Esophagus (tissue), 2 donors: Measurements from ENCODE around the gene SNX18. TPM values are rescaled to one million over a fixed set of nuclear protein-coding genes. Genes with fewer than 3 reads are reported as not detected.

Source experiments
- H3K27ac ChIP-seq, 2 donors: one replicate each; pipeline ENCODE4 v1.5.1; 2013; ENCODE audit warnings: low read depth in 2 of 2, mild to moderate bottlenecking in 2 of 2, inconsistent platforms in 1 of 2, low read length in 1 of 2, moderate library complexity in 1 of 2
- H3K27me3 ChIP-seq, 2 donors: one replicate each; pipeline ENCODE4 v1.6.1; 2013; ENCODE audit warnings: low read length in 2 of 2, control low read depth in 1 of 2, mild to moderate bottlenecking in 1 of 2; ENCODE audit not compliant: insufficient read depth in 2 of 2, control insufficient read depth in 1 of 2
- H3K36me3 ChIP-seq, 2 donors: one replicate each; pipeline ENCODE4 v1.6.1; 2013; ENCODE audit warnings: low read length in 1 of 2; ENCODE audit not compliant: control insufficient read depth in 2 of 2, insufficient read depth in 2 of 2
- H3K4me1 ChIP-seq, 2 donors: one replicate each; pipeline ENCODE4 v1.6.1; 2013; ENCODE audit warnings: low read length in 1 of 2; ENCODE audit not compliant: control insufficient read depth in 2 of 2, insufficient read depth in 2 of 2
- H3K4me3 ChIP-seq, 2 donors: one replicate each; pipeline ENCODE4 v1.5.1; 2013; ENCODE audit warnings: low read length in 2 of 2, mild to moderate bottlenecking in 2 of 2, low read depth in 1 of 2, moderate library complexity in 1 of 2
- H3K9me3 ChIP-seq, 2 donors: one replicate each; pipeline ENCODE4 v1.6.1; 2013; ENCODE audit warnings: mild to moderate bottlenecking in 2 of 2, low read depth in 1 of 2, low read length in 1 of 2, moderate library complexity in 1 of 2; ENCODE audit not compliant: control insufficient read depth in 2 of 2, insufficient read depth in 1 of 2
- WGBS, 2 donors: extraction: QIAGEN DNeasy Blood & Tissue Kit; methylation state at CpG; one replicate each; pipeline ENCODE4 v1.1.7; 2013; 5-methylcytosine and 5-hydroxymethylcytosine counted together
- polyA plus RNA-seq, 2 donors: library from polyadenylated mRNA; stranded (reverse); fragments of 200-250 nt; gene quantifications; one replicate each; pipeline ENCODE4 v1.2.3, GENCODE V29; 2013
- donor health status: healthy with polysubstance abuse.
- donor health status: Bipolar disorder and iron deficiency.

SNX18 gene
- polyA plus RNA-seq, 2 donors = 3.7 to 6.6 TPM

- WGBS, 2 donors = 73 to 95% methylated on average over 4 of the region's 4 CpGs
- Histone ChIP-seq H3K27ac (no peak overlapping the region), H3K9me3 (no peaks in the 10 kb centered on the region), H3K27me3 (no peaks in the 10 kb centered on the region), H3K4me1 (peaks cover 6 to 18% of the 10 kb centered on the region in 2 donors), H3K36me3 (peaks cover 0 to 3% of the 10 kb centered on the region in 2 donors), H3K4me3 (no peak overlapping the region)
Measured at GRCh38 chr5:54525261-54525660, 7.7 kb downstream of the SNX18 start.

DNA sequence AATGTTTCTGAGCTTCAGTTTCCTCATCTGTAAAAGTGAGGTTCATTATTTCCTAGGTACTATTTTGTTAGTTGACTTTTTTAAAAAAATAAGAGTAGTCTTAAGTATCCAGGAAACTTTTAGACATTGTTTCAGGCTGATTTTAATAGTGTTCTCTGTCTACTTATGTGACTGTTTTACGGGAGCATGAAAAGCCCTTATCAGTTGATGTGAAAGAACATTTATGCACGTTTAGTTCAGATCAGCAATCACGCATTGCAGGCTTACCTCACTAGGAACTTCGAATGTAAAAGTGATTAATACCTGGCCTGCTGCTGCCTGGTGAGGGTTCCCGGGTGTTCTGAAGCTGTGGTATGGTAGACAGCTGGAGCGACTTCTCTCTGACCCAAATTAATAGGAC lies 8.1 kb downstream of the SNX18 start:
- Histone ChIP-seq H3K4me3 (no peak overlapping the region), H3K27me3 (no peaks in the 10 kb centered on the region), H3K27ac (no peak overlapping the region), H3K36me3 (peaks cover 0 to 3% of the 10 kb centered on the region in 2 donors), H3K9me3 (no peaks in the 10 kb centered on the region), H3K4me1 (peaks cover 6 to 14% of the 10 kb centered on the region in 2 donors)
- WGBS, 2 donors = 68 to 89% methylated on average over 6 of the region's 6 CpGs

DNA sequence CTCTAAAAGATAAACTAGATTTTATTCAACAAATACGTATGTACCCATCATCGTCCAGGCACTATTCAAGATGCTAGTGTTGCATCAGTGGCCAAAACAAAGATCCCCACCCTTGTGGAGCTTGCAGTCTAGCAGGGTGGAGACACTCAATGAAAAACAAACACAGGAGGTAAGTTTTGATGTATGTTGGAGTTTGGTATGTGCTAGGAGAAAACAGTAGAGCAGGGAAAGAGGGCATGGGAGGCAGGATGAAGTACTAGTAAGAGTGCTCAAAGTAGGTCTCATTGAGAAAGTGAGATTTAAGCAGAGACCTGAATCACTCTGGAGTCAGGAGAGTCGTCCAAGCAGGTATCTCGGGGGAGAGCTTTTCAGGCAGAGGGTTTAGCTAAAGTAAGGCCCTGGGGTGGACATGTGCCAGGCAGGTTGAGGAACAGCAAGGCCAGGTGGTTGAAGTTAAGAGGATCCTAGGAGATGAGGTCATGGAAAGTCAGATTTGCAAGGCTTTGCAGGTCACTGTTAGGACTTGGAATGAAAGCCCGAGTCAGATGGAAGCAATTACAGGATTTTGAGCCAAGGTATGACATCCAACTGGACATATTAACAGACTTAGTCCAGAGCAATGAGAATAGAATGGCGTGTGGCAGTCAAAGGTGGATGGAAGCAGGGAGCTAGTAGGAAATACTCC lies 9.2 kb downstream of the SNX18 start:
- Histone ChIP-seq H3K27me3 (no peaks in the 10 kb centered on the region), H3K9me3 (no peaks in the 10 kb centered on the region), H3K36me3 (peaks cover 0 to 3% of the 10 kb centered on the region in 2 donors), H3K27ac (no peak overlapping the region), H3K4me3 (no peak overlapping the region), H3K4me1 (peaks cover 6 to 12% of the 10 kb centered on the region in 2 donors)
- 78 to 87% methylated on average over 6 of the region's 6 CpGs for WGBS, 2 donors

- 78 to 87% methylated on average over 15 of the region's 15 CpGs for WGBS, 2 donors
- peaks cover 8 to 19% of the 10 kb centered on the region in 2 donors for H3K4me1 ChIP-seq
- peaks cover 0 to 3% of the 10 kb centered on the region in 2 donors for H3K36me3 ChIP-seq
- no peak overlapping the region for H3K27ac ChIP-seq
- no peaks in the 10 kb centered on the region for H3K9me3 ChIP-seq
- no peak overlapping the region for H3K4me3 ChIP-seq
- H3K27me3 ChIP-seq = no peaks in the 10 kb centered on the region
Measured at GRCh38 chr5:54528633-54529209, 11.2 kb downstream of the SNX18 start.

DNA sequence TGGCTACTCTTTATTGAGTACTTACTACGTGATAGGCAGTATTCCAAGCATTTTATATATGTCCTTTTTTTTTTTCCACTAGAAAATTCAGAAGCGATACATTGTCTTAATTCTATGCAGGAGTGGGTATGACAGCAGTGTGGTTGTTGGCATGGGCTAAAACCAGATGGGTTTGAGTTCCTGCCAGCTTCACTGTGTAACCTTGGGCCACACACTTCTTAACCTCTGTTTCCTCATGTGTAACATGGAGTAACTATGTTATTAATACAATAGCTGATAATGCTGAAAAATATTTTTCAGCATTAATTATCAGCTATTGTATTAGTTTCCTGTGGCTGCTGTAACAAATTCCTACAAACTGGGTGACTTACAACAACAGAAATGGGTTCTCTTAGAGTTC lies 12.0 kb downstream of the SNX18 start:
- Histone ChIP-seq H3K27ac (no peak overlapping the region), H3K4me1 (peaks cover 10 to 20% of the 10 kb centered on the region in 2 donors), H3K27me3 (no peaks in the 10 kb centered on the region), H3K9me3 (no peaks in the 10 kb centered on the region), H3K4me3 (no peak overlapping the region), H3K36me3 (peaks cover 0 to 3% of the 10 kb centered on the region in 2 donors)
- WGBS, 2 donors = 65 to 81% methylated on average over 2 of the region's 2 CpGs

DNA sequence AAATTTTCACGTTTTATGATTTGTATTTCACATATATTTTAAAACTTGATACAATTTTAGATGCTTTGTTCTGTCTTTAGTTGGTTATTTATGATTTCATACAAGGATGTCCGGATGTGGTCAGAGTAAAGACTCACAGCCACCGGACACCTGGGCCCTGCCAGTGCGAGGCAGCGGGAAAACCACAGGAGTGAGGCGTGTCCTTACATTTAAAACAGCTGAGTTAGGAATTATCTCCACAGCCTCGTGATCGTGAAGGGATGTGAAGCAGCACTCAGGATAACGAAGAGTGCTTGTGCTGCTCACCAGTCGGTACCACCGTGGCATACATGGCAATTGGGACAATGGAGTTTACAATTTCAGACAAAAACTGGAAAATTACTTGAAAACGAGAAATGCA lies 14.0 kb downstream of the SNX18 start:
- H3K4me1 ChIP-seq = peaks cover 8 to 17% of the 10 kb centered on the region in 2 donors
- WGBS, 2 donors = 71 to 73% methylated on average over 12 of the region's 12 CpGs

GRCh38 chr5:54533541-54534190 lies 16.1 kb downstream of the SNX18 start:
- Histone ChIP-seq H3K36me3 (no peaks in the 10 kb centered on the region), H3K4me3 (no peak overlapping the region), H3K27ac (peak overlapping the region; percentile 63 to 68), H3K4me1 (peaks cover 6 to 17% of the 10 kb centered on the region in 2 donors), H3K9me3 (no peaks in the 10 kb centered on the region), H3K27me3 (no peaks in the 10 kb centered on the region)
- 48 to 55% methylated on average over 10 of the region's 10 CpGs for WGBS, 2 donors

More for the DNA sequence above, 14.0 kb downstream of the SNX18 start:
- Histone ChIP-seq H3K27ac (no peak overlapping the region), H3K27me3 (no peaks in the 10 kb centered on the region), H3K9me3 (no peaks in the 10 kb centered on the region), H3K36me3 (no peaks in the 10 kb centered on the region), H3K4me3 (no peak overlapping the region)

DNA sequence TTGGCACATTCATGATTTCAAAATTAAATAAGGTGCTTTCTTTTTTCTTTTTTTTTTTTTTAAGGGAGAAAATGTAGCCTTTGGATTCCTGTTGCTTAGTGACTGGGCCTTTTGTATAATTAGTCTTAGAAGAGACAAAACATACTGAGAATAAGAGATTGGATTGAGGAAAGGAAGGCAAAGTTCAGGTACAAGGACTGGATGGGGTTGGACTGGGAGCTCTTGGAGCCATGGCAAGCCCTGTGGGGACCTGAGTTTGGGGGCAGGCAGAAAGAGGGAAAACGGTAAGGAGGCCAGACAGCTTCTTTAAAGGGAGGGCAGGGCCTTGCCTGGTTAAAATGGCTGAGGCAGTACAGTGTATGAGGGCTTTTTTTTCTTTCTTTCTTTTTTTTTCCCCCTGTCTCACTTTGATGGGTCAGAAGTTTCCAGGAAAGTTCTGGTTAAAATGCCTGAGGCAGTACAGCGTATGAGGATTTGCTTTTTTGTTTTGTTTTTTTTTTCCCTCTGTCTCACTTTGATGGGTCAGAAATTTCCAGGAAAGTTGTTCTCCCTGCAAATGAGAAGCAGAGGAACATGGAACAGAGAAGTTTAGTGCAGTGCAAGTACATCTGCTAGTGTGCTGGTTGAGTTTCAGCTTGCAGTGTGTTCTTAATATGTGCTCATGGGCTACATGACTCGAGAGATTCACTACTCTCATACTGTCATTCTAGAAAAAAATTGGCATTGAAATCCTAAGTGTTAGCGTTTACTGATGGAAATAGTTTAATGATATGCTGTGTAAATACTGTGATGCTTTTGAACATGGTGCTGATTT lies 16.8 kb downstream of the SNX18 start:
- Histone ChIP-seq H3K4me1 (peaks cover 4 to 17% of the 10 kb centered on the region in 2 donors), H3K4me3 (no peak overlapping the region), H3K27me3 (no peaks in the 10 kb centered on the region), H3K27ac (peak overlapping the region; percentile 57 to 80), H3K9me3 (no peaks in the 10 kb centered on the region), H3K36me3 (no peaks in the 10 kb centered on the region)
- 43 to 48% methylated on average over 4 of the region's 4 CpGs for WGBS, 2 donors

- Histone ChIP-seq H3K4me3 (no peak overlapping the region), H3K4me1 (peaks cover 4 to 12% of the 10 kb centered on the region in 2 donors), H3K36me3 (no peaks in the 10 kb centered on the region), H3K27ac (no peak overlapping the region), H3K9me3 (no peaks in the 10 kb centered on the region), H3K27me3 (no peaks in the 10 kb centered on the region)
- WGBS, 2 donors = 77 to 83% methylated on average over 4 of the region's 4 CpGs
Measured at GRCh38 chr5:54535149-54535844, 17.7 kb downstream of the SNX18 start.
